NCI-H226 (cell line): Measurements from ENCODE around the gene TNK1.
A peak's percentile ranks its signal among the peaks of the same experiment; 100 is the strongest.
"Not testable (repeated sequence)": the region's sequence is repeated elsewhere in the genome, so short reads cannot be mapped to it uniquely, and the experiment has no call there.

Experiments used
- DNase-seq: peaks from one replicate; pipeline ENCODE4 v3.0.0-alpha.2; 2015

Gene TNK1

DNA sequence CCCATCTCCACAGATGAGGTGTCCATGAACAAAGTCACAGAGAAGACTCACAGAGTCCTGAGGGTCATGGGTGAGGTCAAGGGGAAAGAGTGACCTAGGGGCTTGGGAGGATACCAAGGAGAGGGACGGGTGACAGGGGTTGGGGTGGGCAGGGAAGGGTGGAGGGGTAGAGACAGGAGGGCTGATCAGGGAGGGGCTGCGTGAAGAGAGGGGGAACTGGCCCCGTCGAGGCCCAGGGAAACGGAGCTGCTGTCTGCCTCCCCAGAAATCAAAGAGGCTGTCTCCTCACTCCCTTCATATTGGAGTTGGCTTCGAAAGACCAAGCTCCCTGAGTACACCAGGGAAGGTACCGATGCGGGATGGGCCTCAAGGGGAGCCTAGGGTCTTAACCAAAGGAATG, 25.3 kb upstream of the TNK1 start:
- DNase-seq: no peak

DNA sequence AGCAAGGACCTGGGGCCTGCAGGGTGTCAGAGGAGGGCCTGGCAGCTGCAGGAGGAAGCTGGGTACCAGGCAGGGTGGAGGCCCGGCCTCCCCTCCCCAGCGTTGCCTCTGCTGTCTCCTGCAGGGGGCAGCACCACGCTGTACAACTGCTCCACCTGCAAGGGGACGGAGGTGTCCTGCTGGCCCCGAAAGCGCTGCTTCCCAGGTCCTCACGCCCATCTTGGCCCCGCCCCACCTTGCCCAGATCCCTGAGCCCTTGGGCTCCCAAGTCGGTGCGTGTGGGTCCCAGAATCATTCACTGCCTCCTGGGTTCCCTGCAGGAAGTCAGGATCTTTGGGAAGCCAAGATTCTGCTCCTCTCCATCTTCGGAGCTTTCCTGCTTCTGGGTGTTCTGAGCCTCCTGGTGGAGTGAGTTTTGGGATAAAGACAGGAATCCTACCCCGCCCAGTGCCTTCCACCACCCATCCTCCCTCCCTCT, 24.8 kb upstream of the TNK1 start:
- DNase-seq: peak; percentile 69

DNA sequence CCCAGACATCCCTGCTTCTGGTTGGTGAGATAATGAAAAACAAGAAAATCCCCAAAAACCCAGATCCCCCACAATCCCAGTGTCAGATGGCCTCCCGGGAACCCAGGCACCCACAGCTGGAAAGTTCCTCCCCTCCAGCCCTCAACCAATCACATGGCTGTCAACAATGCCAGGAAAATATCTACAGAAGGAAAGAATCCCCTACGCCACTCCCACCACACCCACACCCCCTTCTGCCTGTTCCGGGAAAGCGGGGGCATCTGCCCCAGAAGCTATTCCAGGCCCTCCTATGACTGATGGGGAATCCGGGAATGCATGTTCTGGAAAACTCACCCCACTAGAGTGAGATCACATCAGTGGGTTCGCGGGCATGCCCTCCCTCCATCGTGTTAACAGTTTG, 24.1 kb upstream of the TNK1 start:
- DNase-seq: no peak

DNA sequence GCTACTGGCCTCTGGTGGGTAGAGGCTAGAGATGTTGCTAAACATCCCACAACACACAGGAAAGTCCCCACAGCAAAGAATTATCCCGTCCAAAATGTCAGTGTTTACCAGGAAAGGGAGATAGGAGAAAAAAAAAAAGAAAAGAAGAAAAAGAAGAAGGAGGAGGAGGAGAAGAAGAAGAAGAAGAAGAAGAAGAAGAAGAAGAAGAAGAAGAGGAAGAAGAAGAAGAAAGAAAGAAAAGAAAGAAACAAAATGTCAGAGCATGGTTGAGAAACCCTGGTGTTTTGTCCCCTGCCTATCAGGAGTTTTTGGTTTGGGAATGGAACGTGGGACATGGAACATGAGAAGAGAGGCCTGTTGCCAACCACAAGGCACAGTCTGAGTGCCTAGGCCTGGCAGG, 23.5 kb upstream of the TNK1 start:
- DNase-seq: no peak

DNA sequence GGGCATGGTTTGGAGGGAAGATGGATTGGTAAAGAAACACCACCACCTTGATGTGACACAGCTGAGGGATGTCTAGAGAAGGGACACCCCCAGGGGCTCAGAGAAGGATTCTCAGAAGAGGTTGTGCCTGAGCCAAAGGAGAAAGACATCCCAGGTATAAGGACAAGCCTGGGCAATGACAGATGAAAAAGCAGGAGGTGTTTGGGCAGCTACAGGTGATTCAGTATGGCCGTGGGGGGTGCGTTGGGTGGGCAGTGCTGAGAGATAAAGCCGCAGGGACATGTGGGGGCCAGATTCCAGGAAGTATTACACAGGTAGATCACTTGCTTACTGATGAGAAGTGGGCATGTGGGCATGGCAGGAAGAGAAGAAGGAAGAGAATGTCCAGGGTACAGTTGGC, 19.0 kb upstream of the TNK1 start:
- no peak for DNase-seq

DNA sequence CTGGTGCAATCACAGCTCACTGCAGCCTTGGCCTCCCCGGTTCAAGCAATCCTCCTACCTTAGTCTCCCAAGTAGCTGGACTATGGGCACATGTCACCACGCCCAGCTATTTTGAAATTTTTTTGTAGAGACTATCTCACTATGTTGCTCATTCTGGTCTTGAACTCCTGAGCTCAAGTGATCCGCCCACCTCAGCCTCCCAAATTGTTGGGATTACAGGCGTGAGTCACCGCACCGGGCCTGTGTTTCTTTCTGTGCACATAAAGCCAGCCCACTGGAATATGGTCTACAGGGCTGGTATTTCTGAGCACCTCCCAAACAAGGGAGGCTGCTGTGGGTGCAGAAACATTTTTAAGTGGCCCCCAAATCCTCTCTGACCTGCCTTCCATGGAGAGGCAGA, 17.6 kb upstream of the TNK1 start:
- peak; percentile 79 for DNase-seq

DNA sequence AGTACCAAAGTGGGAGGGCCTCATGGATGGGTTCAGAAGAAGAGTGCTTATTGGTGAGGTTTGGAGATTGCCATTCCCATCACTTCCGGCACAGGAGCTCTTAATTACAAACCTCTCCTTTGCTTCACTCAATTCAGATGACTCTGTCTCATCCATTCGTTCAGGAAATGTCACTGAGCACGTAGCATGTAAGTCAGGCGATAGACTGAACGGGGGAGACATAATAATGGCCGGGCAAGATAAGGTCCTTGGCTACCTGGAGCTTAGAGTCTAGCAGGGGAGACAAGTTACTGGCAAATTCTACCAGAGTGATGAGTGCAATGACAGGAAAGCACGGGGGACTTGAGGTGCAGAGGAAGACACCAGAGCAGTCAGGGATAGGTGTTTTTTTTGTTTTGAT, 14.9 kb upstream of the TNK1 start:
- not testable (repeated sequence) for DNase-seq

DNA sequence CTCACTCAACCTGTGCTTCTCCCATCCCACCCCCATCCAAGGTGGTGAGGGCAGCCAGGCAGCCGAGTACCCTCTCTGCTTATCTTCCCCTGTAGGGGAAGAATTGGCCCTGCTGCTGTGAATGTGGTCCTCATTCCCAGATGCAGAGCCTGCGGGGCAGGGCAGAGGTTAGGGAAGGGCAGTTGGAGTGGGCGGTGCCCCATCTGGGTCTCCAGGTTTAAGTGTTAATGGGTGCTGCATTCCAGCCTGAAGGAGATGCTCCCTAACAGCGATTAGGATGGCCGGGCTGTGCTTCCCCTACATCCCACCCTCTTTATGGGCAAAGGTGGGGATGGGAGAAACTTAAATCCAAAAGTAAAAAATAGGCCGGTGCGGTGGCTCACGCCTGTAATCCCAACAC, 13.8 kb upstream of the TNK1 start:
- no peak for DNase-seq

DNA sequence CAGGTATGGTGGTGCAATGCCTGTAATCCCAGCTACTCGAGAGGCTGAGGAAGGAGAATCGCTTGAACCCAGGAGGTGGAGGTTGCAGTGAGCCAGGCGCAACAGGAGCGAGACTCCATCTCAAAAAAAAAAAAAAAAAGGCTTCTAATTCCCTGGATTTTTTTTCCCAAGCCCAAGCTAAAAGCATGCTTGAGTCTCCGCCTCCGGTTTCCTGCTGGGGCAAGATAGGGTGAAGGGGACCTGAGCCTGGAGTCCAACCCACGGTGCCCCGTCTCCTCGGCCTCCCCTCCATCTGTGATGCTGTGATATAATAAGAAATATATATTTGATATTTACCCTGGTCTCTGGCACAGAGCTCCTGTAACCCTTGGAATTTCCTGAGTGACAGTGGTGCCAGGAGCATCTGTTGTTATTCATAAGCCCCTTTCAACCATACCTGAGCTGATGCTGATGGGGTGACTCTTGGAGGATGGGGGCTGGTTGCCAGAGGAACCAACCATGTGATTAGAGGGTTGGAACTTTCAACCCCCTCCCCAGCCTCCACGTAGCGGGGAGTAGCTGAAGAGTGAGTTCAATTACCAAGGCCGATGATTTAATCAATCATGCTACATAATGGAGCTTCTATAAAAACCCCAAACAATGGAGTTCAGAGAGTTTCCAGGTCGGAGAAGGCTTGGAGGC, 12.8 kb upstream of the TNK1 start:
- no peak for DNase-seq

DNA sequence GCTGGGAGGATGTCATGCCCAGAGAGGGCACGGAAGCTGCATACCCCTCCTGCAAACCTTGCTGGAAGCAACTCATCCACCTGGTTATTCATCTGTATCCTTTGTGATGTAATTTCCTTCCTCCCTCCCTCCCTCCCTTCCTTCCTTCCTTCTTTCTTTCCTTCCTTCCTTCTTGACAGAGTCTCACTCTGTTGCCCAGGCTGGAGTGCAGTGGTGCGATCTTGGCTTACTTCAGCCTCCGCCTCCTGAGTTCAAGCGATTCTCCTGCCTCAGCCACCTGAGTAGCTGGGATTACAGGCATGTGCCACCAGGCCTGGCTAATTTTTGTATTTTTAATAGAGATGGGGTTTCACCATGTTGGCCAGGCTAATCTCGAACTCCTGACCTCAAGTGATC, 12.3 kb upstream of the TNK1 start:
- not testable (repeated sequence) for DNase-seq

DNA sequence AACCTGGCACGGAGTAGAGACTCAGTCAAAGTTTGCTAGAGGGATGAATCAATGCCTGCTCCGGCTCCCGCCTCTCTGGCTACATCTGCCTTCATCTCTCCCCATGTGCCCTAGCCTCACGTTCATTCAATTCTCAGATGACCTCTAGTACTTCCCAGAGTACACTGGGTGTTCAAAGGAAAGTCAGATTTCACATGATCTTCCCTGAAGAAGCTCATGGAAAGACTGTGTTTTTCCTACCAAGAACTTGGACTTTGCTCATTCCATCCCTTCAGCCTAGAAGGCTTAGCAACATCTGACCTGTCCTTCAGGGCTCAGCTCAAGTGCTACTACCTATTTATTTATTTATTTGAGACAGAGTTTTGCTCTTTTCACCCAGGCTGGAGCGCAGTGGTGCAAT, 11.1 kb upstream of the TNK1 start:
- DNase-seq: no peak

DNA sequence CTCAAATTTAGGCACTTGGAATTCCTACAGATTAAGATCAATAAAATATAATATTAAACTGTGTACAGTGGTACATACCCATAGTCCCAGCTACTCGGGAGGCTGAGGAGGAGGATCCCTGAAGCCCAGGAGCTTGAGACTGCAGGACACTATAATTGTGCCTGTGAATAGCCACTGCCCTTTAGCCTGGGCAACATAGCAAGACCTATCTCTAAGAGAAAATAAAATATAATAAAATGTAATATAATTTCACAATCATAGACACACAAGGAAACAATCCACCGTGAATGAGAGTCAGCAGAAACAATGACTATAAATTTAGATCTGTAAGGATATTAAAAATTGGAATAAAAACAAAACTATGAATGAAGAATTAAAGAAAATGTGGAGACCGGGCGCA, 10.0 kb upstream of the TNK1 start:
- no peak for DNase-seq

DNA sequence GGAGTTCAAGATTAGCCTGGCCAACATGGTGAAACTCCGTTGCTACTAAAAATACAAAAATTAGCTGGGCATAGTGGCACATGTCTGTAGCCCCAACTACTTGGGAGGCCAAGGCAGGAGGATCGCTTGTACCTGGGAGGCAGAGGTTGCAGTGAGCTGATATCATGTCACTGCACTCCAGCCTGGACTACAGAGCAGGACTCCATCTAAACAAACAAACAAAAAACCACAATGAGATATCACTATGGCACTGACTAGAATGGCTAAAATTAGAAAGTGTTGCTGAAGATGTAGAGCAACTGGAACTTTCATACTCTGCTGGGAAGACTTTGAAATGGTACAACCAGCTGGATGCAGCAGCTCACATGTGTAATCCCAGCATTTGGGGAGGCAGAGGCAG, 6.5 kb upstream of the TNK1 start:
- DNase-seq: no peak

DNA sequence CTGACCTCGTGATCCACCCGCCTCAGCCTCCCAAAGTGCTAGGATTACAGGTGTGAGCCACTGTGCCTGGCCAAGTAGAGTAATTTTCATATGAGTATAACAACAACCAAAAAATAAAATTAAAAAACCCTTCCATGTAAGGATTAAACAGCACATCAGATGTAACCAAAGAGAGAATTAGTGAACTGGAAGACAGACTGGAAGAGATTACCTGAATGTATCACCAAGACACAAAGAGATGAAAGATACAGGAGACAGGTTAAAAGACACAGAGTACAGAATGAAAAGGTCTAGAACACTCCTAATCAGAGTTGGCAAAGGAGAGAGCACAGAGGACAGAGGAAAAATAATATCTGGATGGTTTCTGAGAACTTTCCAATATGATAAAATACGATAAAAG, 1.8 kb upstream of the TNK1 start:
- no peak for DNase-seq

DNA sequence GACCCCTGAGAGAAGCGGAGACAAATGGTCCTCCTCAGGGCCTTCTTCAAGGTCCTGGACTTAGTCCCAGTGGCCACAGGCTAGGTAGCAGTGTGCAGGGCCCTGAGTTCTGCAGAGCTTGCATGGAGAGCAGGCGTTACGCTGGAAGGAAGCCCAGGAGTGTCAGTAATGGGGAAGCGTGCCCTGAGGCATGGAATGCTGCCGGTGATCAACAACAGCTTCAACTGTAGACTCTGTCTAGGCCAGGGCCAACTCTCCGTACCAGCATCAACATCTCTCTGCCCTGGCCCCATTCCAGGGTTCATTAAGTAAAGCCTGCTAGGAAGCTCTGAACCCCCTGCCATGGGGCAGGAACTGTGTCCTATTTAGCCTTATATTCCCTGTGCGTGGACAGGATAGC, 568 bp upstream of the TNK1 start:
- DNase-seq: peak; percentile 59

DNA sequence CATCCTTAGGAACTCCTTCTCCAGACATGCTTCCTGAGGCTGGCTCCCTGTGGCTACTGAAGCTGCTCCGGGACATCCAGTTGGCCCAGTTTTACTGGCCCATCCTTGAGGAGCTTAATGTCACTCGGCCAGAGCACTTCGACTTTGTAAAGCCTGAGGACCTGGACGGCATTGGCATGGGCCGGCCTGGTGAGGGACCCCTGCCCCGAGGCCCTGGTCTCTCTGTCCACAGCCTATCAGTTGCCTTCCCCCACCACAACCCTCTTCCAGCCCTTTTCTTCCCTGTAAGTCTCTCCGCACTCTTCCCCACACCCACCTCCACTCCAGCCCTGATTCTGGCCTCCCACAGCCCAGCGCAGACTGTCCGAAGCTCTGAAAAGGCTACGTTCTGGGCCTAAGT, 2.0 kb downstream of the TNK1 start:
- DNase-seq: no peak

DNA sequence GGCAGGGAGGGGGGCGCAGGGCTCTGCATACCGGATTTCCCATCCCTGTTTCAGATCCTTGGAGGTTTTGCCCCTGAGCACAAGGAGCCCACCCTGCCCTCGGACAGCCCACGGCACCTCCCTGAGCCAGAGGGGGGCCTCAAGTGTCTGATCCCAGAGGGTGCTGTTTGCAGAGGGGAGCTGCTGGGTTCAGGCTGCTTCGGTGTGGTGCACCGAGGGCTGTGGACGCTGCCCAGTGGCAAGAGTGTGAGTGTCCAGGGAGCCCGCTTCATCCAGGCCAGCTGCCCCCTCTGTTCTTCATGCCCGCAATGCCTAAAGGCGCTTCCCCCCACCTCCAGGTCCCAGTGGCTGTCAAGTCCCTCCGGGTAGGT, 2.5 kb downstream of the TNK1 start:
- DNase-seq: no peak

DNA sequence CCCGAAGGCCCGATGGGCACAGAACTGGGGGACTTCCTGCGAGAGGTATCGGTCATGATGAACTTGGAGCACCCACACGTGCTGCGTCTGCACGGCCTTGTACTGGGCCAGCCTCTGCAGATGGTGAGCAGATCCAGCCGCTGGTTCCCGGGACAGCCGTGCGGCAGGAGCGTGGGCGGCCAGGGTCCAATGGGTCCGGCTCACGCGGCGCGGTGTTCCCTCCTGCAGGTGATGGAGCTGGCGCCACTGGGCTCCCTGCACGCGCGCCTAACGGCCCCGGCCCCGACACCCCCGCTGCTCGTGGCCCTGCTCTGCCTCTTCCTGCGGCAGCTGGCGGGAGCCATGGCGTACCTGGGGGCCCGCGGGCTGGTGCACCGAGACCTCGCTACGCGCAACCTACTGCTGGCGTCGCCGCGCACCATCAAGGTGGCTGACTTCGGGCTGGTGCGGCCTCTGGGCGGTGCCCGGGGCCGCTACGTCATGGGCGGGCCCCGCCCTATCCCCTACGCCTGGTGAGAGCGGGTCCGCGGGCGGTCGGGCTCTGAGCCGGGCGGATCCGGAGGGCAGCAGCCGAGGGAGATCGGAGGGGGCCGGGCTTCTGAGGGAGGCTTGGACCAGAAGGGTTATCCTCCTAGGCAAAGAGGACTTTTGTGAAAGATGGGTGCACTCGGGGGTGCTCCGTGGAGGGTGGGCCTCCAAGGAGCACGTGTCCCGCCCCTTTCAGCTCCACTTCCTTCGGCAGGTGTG, 3.0 kb downstream of the TNK1 start:
- no peak for DNase-seq

DNA sequence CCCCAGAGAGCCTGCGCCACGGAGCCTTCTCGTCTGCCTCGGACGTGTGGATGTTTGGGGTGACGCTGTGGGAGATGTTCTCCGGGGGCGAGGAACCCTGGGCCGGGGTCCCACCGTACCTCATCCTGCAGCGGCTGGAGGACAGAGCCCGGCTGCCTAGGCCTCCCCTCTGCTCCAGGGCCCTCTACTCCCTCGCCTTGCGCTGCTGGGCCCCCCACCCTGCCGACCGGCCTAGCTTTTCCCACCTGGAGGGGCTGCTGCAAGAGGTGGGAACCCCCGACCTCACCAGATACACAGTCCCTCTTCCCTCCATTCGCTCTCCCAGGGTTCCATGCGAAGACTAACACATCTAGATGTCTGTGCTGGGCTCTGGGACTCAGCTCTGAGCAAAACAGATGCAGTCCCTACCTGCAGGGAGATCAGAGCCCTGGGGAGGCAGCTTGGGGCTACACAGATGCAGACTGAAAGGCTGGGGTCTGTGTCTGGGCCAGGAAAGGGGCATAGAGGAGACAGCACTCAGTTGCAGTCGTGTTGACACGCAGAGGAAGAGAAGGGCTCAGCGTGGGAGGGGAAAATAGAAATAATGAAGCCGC, 3.7 kb downstream of the TNK1 start:
- DNase-seq: no peak

DNA sequence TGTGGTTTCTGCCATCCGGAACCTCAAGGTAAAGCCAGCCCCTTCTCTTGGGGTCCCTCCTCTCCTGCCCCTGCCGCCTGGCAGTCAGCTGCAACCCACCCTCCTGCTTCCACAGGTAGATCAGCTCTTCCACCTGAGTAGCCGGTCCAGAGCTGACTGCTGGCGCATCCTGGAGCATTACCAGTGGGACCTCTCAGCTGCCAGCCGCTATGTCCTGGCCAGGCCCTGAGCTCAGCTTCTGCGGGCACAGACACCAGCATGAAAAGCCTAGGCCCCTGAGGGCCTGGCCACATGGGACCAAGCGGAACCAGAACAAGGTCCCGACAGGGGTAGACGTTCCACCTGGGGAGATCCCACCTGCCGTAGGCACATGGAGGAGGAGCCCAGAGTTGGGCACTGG, 8.0 kb downstream of the TNK1 start:
- DNase-seq: no peak

DNA sequence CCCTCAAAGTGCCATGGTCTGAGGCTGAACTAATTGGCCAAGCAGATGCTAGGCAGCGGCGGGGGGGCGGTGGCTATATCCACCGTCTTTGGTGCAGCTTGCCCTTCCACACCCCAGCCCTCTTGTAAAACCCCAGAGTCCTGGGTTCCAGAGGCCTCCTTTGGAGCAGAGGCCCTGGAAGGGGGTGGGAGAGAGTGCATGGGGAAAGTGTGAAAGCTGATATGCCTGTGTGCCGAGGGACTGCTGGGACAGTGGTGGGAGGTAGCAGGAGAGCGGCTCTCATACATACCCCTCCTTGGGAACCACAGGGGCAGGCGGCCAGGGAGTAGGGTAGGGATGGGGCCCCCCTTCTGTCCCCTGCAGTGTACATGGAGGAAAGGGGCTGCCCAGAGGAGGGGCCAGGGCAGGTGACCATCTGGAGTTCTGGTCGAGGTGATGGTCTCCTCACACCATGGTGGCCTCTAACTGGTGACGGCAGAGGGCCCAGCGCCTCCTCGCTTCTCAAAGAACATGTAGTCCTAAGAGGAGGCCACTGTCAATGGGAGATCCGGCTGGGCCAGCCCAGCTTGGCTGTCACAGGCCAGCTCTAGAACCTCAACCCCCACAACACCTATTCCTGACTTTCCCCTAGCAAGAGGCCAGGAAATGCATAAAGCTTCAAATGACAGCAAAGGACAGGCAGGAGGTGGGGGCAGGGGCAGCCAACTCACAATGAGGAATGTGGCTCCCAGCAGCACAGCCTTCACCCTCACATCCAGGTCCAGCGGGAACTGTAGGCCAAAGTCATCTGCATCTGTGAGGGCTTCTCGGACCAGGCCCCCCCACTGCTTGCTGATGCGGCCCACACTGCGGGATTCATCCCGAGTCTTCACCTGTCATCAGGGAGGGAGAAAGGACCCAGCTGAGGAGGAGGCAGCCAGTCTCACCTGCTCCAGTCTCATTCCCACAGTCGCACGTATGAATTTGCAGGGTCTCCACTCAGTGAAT, 9.3 kb downstream of the TNK1 start:
- no peak for DNase-seq

DNA sequence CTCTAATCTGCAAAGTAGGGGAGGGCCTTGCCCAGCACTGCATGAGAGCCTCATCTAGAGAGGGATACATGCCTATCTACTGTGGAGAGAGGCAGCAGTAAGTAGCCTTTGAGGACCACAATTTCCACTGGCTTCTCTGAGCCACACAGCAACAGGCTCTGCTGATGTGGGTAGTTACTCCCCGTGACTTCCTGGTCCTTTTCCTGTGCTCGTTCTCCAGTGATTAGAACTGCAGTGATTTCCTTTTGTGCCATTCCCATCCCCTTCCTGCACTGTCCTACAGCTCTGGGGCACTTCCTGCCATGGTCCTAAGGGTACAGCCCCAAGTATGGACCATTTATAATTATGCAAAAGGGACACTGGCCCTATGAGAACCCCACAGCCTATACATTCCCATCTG, 10.4 kb downstream of the TNK1 start:
- no peak for DNase-seq
